Endothelial cell of umbilical vein (primary cell): Measurements from ENCODE around the gene FECH. TPM values are rescaled to one million over a fixed set of nuclear protein-coding genes. Genes with fewer than 3 reads are reported as not detected.

Experiments
- BruUV-seq: library from RNA; stranded (reverse); fragments of 400-500 nt; replicated peaks from 2 replicates; lab custom pipeline; 2021; lab: Mats Ljungman, UMichigan
- CTCF ChIA-PET: fragments of 300-600, 350-600 bp; sonication (Branson Sonifier 250); formaldehyde crosslinking; loops from one replicate; lab custom pipeline; 2021; ENCODE audit warnings: antibody characterized with exemption, inconsistent platforms; lab: Charles Lee
- POLR2A ChIA-PET: fragments of 300-600, 350-600 bp; sonication (Branson Sonifier 250); formaldehyde crosslinking; loops from one replicate; lab custom pipeline; 2021; ENCODE audit warnings: antibody characterized with exemption, inconsistent platforms; lab: Charles Lee
- DNase-seq: peaks from one replicate; pipeline ENCODE4 v3.0.0-alpha.2; 2011; ENCODE audit warnings: low read depth, low spot score
- FAIRE-seq: peaks from 2 replicates; lab custom pipeline; 2011; peaks lifted over from hg19 to GRCh38; lab: Jason Lieb, UNC
- H2AFZ ChIP-seq: 2 replicates; pipeline ENCODE4 v1.6.0; 2012; ENCODE audit warnings: low read depth, low read length, control low read depth, inconsistent platforms
- H3K27ac ChIP-seq: 2 replicates; pipeline ENCODE4 v1.5.1; 2011; ENCODE audit warnings: low read depth, mild to moderate bottlenecking, control low read depth, low read length, moderate library complexity; ENCODE audit not compliant: insufficient read depth
- H3K27me3 ChIP-seq, 2 experiments: 2 replicates each; pipeline versions ENCODE4 v1.6.0 to v1.6.1; 2011; ENCODE audit warnings: low read length in 2 of 2, mixed read lengths in 1 of 2; ENCODE audit not compliant: control insufficient read depth in 2 of 2, insufficient read depth in 2 of 2
- H3K36me3 ChIP-seq, 2 experiments: 2 replicates in 1 of 2; 3 replicates in 1 of 2; pipeline ENCODE4 v1.5.1; 2011; ENCODE audit warnings: low read length in 2 of 2, mild to moderate bottlenecking in 1 of 2, moderate library complexity in 1 of 2; ENCODE audit not compliant: control insufficient read depth in 2 of 2, insufficient read depth in 2 of 2; ENCODE audit errors: extremely low read depth in 1 of 2
- H3K4me1 ChIP-seq: 3 replicates; pipeline ENCODE4 v1.5.1; 2011; ENCODE audit warnings: mild to moderate bottlenecking, low read length; ENCODE audit not compliant: control insufficient read depth, insufficient read depth; ENCODE audit errors: extremely low read depth
- H3K4me2 ChIP-seq: 2 replicates; pipeline ENCODE4 v1.6.1; 2011; ENCODE audit warnings: low read length, control low read depth, mixed read lengths; ENCODE audit not compliant: insufficient read depth
- H3K4me3 ChIP-seq, 3 experiments: fragments of 200-600 bp in 1 of 3; sonication (generic), shearing (Covaris generic) in 1 of 3; replicated peaks in 1 of 3; 2 replicates each; pipeline ENCODE4 v1.5.1; 2011 to 2016; ENCODE audit warnings: control low read depth in 3 of 3, low read length in 3 of 3, mild to moderate bottlenecking in 2 of 3, inconsistent platforms in 1 of 3, low read depth in 1 of 3, moderate library complexity in 1 of 3; ENCODE audit not compliant: insufficient read depth in 1 of 3
- H3K79me2 ChIP-seq: 2 replicates; pipeline ENCODE4 v1.6.0; 2012; ENCODE audit warnings: low read length, inconsistent platforms; ENCODE audit not compliant: control insufficient read depth, insufficient read depth
- H3K9ac ChIP-seq: replicated peaks from 2 replicates; pipeline ENCODE3; 2011; ENCODE audit warnings: low read length, control low read depth; ENCODE audit not compliant: insufficient read depth; ENCODE audit errors: extremely low read depth
- H3K9me1 ChIP-seq: replicated peaks from 3 replicates; pipeline ENCODE4 v1.6.0; 2011; ENCODE audit warnings: mild to moderate bottlenecking, low read length; ENCODE audit not compliant: control insufficient read depth, insufficient read depth; ENCODE audit errors: extremely low read depth
- H3K9me3 ChIP-seq: replicated peaks from 2 replicates; pipeline ENCODE4 v1.5.1; 2012; ENCODE audit warnings: low read length, inconsistent platforms; ENCODE audit not compliant: control insufficient read depth, insufficient read depth
- H4K20me1 ChIP-seq: replicated peaks from 2 replicates; pipeline ENCODE3; 2011; ENCODE audit warnings: mild to moderate bottlenecking, low read length; ENCODE audit not compliant: control insufficient read depth, insufficient read depth; ENCODE audit errors: extremely low read depth
- EZH2 ChIP-seq: IDR thresholded peaks from 2 replicates; pipeline ENCODE4 v1.6.1; 2012; ENCODE audit warnings: borderline replicate concordance, low read depth, mild to moderate bottlenecking, moderate library complexity, low read length, inconsistent platforms; ENCODE audit not compliant: severe bottlenecking
- FOS ChIP-seq: IDR thresholded peaks from 2 replicates; pipeline ENCODE4 v1.6.1; 2011; ENCODE audit warnings: mild to moderate bottlenecking, low read length, moderate library complexity, borderline replicate concordance; ENCODE audit not compliant: insufficient read depth
- GATA2 ChIP-seq: IDR thresholded peaks from 2 replicates; pipeline ENCODE4 v1.7.0; 2011; ENCODE audit warnings: low read depth, mild to moderate bottlenecking, moderate library complexity, mixed read lengths, low read length; ENCODE audit not compliant: insufficient read length, insufficient read depth
- JUN ChIP-seq: IDR thresholded peaks from 2 replicates; pipeline ENCODE4 v1.6.1; 2011; ENCODE audit warnings: borderline replicate concordance, low read depth; ENCODE audit not compliant: insufficient read length, insufficient read depth
- MYC ChIP-seq: IDR thresholded peaks from one replicate; pipeline ENCODE4 v1.6.1; 2011; ENCODE audit warnings: mild to moderate bottlenecking, low read depth, low read length
- POLR2A ChIP-seq: IDR thresholded peaks from 2 replicates; pipeline ENCODE4 v1.6.1; 2012; ENCODE audit warnings: low read depth, mild to moderate bottlenecking, control low read depth, low read length
- POLR2AphosphoS5 ChIP-seq: IDR thresholded peaks from 2 replicates; pipeline ENCODE4 v1.6.1; 2012; ENCODE audit warnings: low read depth, mild to moderate bottlenecking, control low read depth, low read length, moderate library complexity; ENCODE audit not compliant: insufficient read depth
- dilution Hi-C: fragments of 300-500 bp; cut with MboI; formaldehyde crosslinking; loops from one replicate; pipeline ENCODE4 v1.15.0; 2019; ENCODE audit warnings: low sequenced_read_pairs; ENCODE audit not compliant: extremely low pct_ligation_motif_present
- intact Hi-C: fragments of 100-400 bp; cut with micrococcal nuclease; formaldehyde crosslinking; loops from one replicate; pipeline ENCODE4 v1.10.0; 2022
- polyA plus RNA-seq, 4 experiments: library from polyadenylated mRNA; depleted of rRNA in 3 of 4; stranded (reverse) in 3 of 4; unstranded in 1 of 4; fragments of >200 nt; gene quantifications; 2 replicates each; pipeline versions ENCODE4 v1.2.1 to v1.2.3, GENCODE V29; 2011 to 2012; ENCODE audit warnings: missing spikeins in 1 of 4
- total RNA-seq: library from RNA; stranded (reverse); gene quantifications from 2 replicates; pipeline ENCODE4 v1.2.3, GENCODE V29; 2021
- TF ChIP-seq, protein P1 (sequence below): IDR thresholded peaks from 2 replicates; pipeline ENCODE4 v1.6.1; 2011; ENCODE audit not compliant: insufficient read depth, insufficient read length
- TF ChIP-seq, protein P2 (sequence below), 2 donors: IDR thresholded peaks; 1 replicate in 1 of 2; 2 replicates in 1 of 2; pipeline ENCODE4 v1.5.1; 2011; ENCODE audit warnings: low read length in 2 of 2, mild to moderate bottlenecking in 2 of 2, moderate library complexity in 2 of 2, control low read depth in 1 of 2, inconsistent platforms in 1 of 2, low read depth in 1 of 2; ENCODE audit not compliant: insufficient read depth in 1 of 2; ENCODE audit errors: extremely low read depth in 1 of 2

The FECH gene
- total and polyA plus RNA-seq, 2 donors (not counting 3 experiments of a cell fraction or from before 2014, with no cell fraction given): 25.3 to 27.9 TPM

DNA sequence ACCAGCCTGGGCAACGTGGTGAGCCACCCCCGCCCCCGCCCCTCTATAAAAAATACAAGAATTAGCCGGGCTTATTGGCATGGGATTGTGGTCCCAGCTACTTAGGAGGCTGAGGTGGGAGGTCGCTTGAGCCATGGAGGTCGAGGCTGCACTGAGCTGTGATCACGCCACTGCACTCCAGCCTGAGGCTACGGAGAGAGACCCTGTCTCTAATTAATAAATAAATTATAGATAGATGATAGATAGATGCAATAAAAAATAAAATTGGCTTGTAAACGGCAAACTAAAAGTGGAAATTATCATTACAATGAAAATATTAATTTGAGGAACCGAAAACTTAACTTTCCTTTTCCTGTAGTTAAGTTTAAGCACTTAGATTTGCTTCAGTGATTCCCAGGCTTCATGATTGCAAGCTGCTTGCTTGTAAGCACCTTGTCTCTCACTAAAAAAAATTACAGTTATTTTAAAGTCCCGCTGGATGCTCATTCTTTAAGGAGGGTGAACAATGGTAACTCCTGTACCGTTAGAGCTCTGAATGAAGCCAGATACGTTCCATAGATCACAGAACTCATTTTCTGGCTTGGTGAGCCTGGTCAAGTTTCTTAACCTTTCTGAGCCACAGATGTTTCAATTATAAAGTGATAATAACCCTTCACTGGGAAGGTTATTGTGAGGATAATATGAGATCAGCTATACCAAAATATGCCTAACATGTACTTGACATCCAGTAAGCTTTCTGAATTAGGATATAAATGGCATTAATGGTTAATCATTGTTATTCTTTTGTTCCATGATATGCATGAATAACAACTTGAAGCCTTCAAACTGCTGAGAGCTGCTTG is 44.5 kb upstream of the FECH start:
- H2AFZ ChIP-seq: no peak overlapping the region
- no TSS peak for BruUV-seq
- H3K4me3 ChIP-seq: peak overlapping the region; percentile 44 to 74 (median 55)
- ChIA-PET CTCF (interaction anchor here (0.6 to 2.3 kb wide), 6 partner anchors 9 to 491 kb away, joined by 3 to 8 read pairs (median 4); partner anchors contain the start of gene NARS1), POLR2A (no interaction called here)
- H3K9ac ChIP-seq: peak overlapping the region; percentile 79
- no peaks in the 10 kb centered on the region for H3K36me3 ChIP-seq
- intact Hi-C loops: loop anchor here (2.0 to 5.0 kb wide), 4 partner anchors 150 to 411 kb away; partner anchors contain the start of gene NEDD4L
- FAIRE-seq (no peak), DNase-seq (no peak)
- H3K9me1 ChIP-seq: no peaks in the 10 kb centered on the region
- H3K79me2 ChIP-seq: no peaks in the 10 kb centered on the region
- peak overlapping the region; percentile 40 for H3K4me2 ChIP-seq
- H3K27me3 ChIP-seq: no peaks in the 10 kb centered on the region
- no peaks in the 10 kb centered on the region for H4K20me1 ChIP-seq
- dilution Hi-C loops: no loop called here
- H3K9me3 ChIP-seq: no peaks in the 10 kb centered on the region
- TF ChIP-seq, protein P1, sequence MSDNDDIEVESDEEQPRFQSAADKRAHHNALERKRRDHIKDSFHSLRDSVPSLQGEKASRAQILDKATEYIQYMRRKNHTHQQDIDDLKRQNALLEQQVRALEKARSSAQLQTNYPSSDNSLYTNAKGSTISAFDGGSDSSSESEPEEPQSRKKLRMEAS: no peak
- TF ChIP-seq GATA2 (no peak), POLR2AphosphoS5 (no peak), POLR2A (no peak), EZH2 (no peak), MYC (no peak), FOS (no peak), JUN (no peak)
- TF ChIP-seq, protein P2, sequence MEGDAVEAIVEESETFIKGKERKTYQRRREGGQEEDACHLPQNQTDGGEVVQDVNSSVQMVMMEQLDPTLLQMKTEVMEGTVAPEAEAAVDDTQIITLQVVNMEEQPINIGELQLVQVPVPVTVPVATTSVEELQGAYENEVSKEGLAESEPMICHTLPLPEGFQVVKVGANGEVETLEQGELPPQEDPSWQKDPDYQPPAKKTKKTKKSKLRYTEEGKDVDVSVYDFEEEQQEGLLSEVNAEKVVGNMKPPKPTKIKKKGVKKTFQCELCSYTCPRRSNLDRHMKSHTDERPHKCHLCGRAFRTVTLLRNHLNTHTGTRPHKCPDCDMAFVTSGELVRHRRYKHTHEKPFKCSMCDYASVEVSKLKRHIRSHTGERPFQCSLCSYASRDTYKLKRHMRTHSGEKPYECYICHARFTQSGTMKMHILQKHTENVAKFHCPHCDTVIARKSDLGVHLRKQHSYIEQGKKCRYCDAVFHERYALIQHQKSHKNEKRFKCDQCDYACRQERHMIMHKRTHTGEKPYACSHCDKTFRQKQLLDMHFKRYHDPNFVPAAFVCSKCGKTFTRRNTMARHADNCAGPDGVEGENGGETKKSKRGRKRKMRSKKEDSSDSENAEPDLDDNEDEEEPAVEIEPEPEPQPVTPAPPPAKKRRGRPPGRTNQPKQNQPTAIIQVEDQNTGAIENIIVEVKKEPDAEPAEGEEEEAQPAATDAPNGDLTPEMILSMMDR (IDR thresholded peaks at IDR 0.05; ENCODE audit: extremely low read depth in 1 of 2, insufficient read depth in 1 of 2, low read depth in 1 of 2, low read length in 2 of 2): no peak
- peaks cover 27% of the 10 kb centered on the region for H3K4me1 ChIP-seq
- peak overlapping the region; percentile 63 for H3K27ac ChIP-seq
